ENCODE data around the gene MAP3K6.

GRCh38 chr1:27379564-27380122, 12.9 kb upstream of the MAP3K6 start:
- TF ChIP-seq POLR2A (IDR thresholded peaks at IDR 0.05; ENCODE audit: low read depth, low read length) (no peak), TAF1 (IDR thresholded peaks at IDR 0.05; ENCODE audit: low read depth, low read length) (no peak), POU2F2 (IDR thresholded peaks at IDR 0.05; ENCODE audit: low read depth, low read length) (no peak), POLR2AphosphoS5 (IDR thresholded peaks at IDR 0.05; ENCODE audit: low read depth, low read length) (no peak), PAX5 (IDR thresholded peaks at IDR 0.05; ENCODE audit: insufficient read depth, low read length, severe bottlenecking) (no peak)

Data from GM12891 (cell line).